A549 treated with CORT108297 at 1 μM for 4 hours (cell line): ENCODE measurements around the gene CLDN24. TPM values are rescaled to one million over a fixed set of nuclear protein-coding genes. Genes with fewer than 3 reads are reported as not detected.

Experiments used
- total RNA-seq: library from RNA; stranded (reverse); fragments of 200-300 nt; extraction: Qiagen RNA extraction; gene quantifications from 5 replicates; pipeline ENCODE4 v1.2.3, GENCODE V29; 2022

CLDN24 gene
- not detected in 5 replicates for total RNA-seq

DNA sequence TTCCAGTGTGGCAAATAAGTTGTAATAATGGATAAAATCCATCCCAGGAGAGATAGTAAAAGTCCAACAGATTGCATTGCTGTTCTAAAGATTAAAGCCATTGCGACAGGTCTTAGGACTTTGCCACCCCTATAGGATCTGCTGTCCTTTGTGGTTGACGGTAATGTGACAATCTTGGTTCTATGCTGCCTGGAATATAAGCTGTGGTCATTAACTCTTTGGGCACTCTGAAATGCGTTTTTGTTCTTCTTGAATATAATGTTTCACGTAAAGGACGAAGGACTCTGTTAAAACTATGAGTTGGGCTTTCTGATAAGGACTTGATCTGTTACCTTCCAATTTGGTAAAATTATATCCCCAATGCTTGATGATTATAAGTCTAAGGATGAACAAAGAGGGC, at the start of gene CLDN24:
TSS of gene CLDN24 (minus strand) at position 101 of the 400 bp plus-strand sequence. CDS start at position 101, 0 bp downstream.

GRCh38 chr4:183320211-183321059, 1.8 kb downstream of the CLDN24 start, which contains the start of gene CLDN22:
Gene CLDN22, minus strand, starts transcription at chr4:183320276. Its CDS starts 58 bp downstream, at chr4:183320218.

Other genes starting within 250 kb of the CLDN24 start
- 10.8 to 17.9 TPM (median 14.9 TPM) in 5 replicates for gene WWC2, start 223.2 kb downstream of the CLDN24 start, total RNA-seq
- gene CLDN22, start 2.1 kb downstream of the CLDN24 start, total RNA-seq = not detected in 5 replicates
- gene CDKN2AIP, start 122.2 kb upstream of the CLDN24 start, total RNA-seq = 10.6 to 12.1 TPM (median 11.1 TPM) in 5 replicates
- 9.3 to 12.3 TPM (median 10.2 TPM) in 5 replicates for gene ING2, start 182.6 kb upstream of the CLDN24 start, total RNA-seq